Neural progenitor cell (in vitro differentiated cells): ENCODE data around the gene PLEK. TPM values are rescaled to one million over a fixed set of nuclear protein-coding genes. Genes with fewer than 3 reads are reported as not detected.
A peak's percentile ranks its signal among the peaks of the same experiment; 100 is the strongest.

Source experiments
- DNase-seq: peaks from one replicate; pipeline ENCODE4 v3.0.0-alpha.2; 2016; ENCODE audit warnings: low spot score
- H2AFZ ChIP-seq: fragments of 200-600 bp; sonication (generic); replicated peaks from 2 replicates; pipeline ENCODE4 v1.6.1; 2016; ENCODE audit warnings: antibody characterized with exemption
- H3F3A ChIP-seq: fragments of 200-600 bp; sonication (generic); 2 replicates; pipeline ENCODE4 v1.6.1; 2016; ENCODE audit warnings: antibody characterized with exemption, low read depth
- H3K27ac ChIP-seq: fragments of 200-600 bp; sonication (generic); 2 replicates; pipeline ENCODE4 v1.5.1; 2016; ENCODE audit warnings: mild to moderate bottlenecking
- H3K27me3 ChIP-seq: fragments of 200-600 bp; sonication (generic); 2 replicates; pipeline ENCODE4 v1.6.1; 2016; ENCODE audit warnings: mild to moderate bottlenecking, moderate library complexity
- H3K36me3 ChIP-seq: fragments of 200-600 bp; sonication (generic); 2 replicates; pipeline ENCODE4 v1.5.1; 2016
- H3K4me1 ChIP-seq: fragments of 200-600 bp; sonication (generic); 2 replicates; pipeline ENCODE4 v1.6.1; 2016; ENCODE audit warnings: mixed run types
- H3K4me2 ChIP-seq: fragments of 200-600 bp; sonication (generic); 2 replicates; pipeline ENCODE4 v1.6.1; 2016
- H3K4me3 ChIP-seq: fragments of 200-600 bp; sonication (generic); 2 replicates; pipeline ENCODE4 v1.5.1; 2016
- H3K79me2 ChIP-seq: fragments of 200-600 bp; sonication (generic); 2 replicates; pipeline ENCODE4 v1.6.1; 2016; ENCODE audit warnings: low read depth
- H3K9ac ChIP-seq: fragments of 200-600 bp; sonication (generic); 2 replicates; pipeline ENCODE4 v1.6.1; 2016
- H3K9me3 ChIP-seq: fragments of 200-600 bp; sonication (generic); 2 replicates; pipeline ENCODE4 v1.5.1; 2016; ENCODE audit warnings: low read depth
- H4K20me1 ChIP-seq: fragments of 200-600 bp; sonication (generic); 2 replicates; pipeline ENCODE4 v1.6.1; 2016; ENCODE audit warnings: low read depth
- H3K27ac Mint-ChIP-seq: 3 replicates; pipeline ENCODE4 v1.8.0; 2021; ENCODE audit warnings: mixed read lengths
- H3K27me3 Mint-ChIP-seq: 2 replicates; pipeline ENCODE4 v1.8.0; 2022; ENCODE audit warnings: low read depth, mild to moderate bottlenecking, inconsistent platforms, moderate library complexity, mixed read lengths; ENCODE audit not compliant: insufficient read depth
- H3K36me3 Mint-ChIP-seq: 3 replicates; pipeline ENCODE4 v1.8.0; 2021; ENCODE audit warnings: mixed read lengths
- H3K4me1 Mint-ChIP-seq: 3 replicates; pipeline ENCODE4 v1.8.0; 2021; ENCODE audit warnings: mixed read lengths
- H3K4me3 Mint-ChIP-seq: 3 replicates; pipeline ENCODE4 v1.8.0; 2021; ENCODE audit warnings: mild to moderate bottlenecking, moderate library complexity, mixed read lengths
- H3K9me3 Mint-ChIP-seq: 3 replicates; pipeline ENCODE4 v1.8.0; 2020; ENCODE audit warnings: mixed read lengths
- EZH2 ChIP-seq: fragments of 200-600 bp; sonication (generic); IDR thresholded peaks from 2 replicates; pipeline ENCODE4 v1.6.1; 2017; ENCODE audit warnings: antibody characterized with exemption, mild to moderate bottlenecking, moderate library complexity
- EZH2phosphoT487 ChIP-seq: fragments of 200-600 bp; sonication (generic); IDR thresholded peaks from 2 replicates; pipeline ENCODE4 v1.6.1; 2017; ENCODE audit warnings: antibody characterized with exemption
- total RNA-seq: library from RNA; depleted of rRNA; stranded (reverse); fragments of >200 nt; gene quantifications from 2 replicates; pipeline ENCODE4 v1.2.3, GENCODE V29; 2015; ENCODE audit warnings: low replicate concordance
- TF ChIP-seq, protein P1 (sequence below): fragments of 200-600 bp; sonication (generic); IDR thresholded peaks from 2 replicates; pipeline ENCODE4 v1.5.1; 2017; ENCODE audit warnings: antibody characterized with exemption, mild to moderate bottlenecking

The PLEK gene
- total RNA-seq, 1 donor from 2014 or later: not detected

DNA sequence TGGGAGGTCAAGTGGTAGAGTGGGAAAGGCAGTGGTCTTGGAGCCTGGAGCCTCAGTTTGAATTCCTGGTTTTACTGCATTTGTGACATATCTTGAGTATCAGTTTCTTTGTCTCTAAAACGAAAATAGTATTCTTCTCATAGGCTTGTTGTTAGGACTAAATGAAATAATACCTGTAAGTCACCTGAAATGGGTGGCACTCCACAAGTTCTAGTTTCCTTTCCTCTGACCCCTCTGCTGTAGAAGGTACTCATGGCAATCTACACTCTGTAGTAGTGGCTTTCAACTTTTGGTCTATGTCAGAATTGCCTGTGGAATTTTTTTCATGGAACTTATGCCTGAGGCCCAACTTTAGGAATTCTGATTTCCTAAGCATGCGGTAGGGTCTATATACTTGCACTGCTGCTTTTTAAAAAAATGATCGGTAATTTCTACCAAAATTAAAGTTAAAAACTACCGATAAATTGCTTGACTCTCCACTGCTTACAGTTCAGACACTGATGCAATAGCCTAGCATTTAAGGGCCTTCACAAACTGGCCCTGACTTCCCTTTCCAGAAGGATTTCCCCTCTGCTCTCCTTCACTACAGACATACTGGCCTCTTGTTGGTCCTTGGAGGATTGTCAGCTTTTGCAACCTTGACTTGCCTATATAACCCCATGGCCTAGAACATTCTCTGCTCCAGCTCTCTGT, 47.2 kb downstream of the PLEK start:
- no peak overlapping the region for H3K4me3 Mint-ChIP-seq

DNA sequence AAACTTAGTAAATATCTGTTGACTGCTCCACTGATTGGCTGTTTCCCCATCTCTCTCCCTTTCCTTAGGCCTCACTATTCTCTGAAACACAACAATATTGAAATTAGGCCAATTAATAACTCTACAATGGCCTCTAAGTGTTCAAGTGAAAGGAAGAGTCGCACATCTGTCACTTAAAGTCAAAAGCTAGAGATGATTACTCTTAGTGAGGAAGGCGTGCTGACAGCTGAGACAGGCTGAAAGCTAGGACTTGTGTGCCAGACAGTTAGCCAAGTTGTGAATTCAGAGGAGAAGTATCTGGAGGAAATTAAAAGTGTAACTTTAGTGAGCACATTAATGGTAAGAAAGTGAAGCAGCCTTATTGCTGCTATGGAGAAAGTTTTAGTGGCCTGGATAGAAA, 48.4 kb downstream of the PLEK start:
- no peak overlapping the region for H3K27ac Mint-ChIP-seq
- no peak overlapping the region for H3K4me2 ChIP-seq
- H3K9me3 Mint-ChIP-seq: no peaks in the 10 kb centered on the region
- H3K4me3 Mint-ChIP-seq: no peak overlapping the region
- H3K4me1 ChIP-seq: peaks cover 6% of the 10 kb centered on the region
- H3F3A ChIP-seq: no peaks in the 10 kb centered on the region
- H3K27ac ChIP-seq: no peak overlapping the region
- H3K9me3 ChIP-seq: no peaks in the 10 kb centered on the region
- no peaks in the 10 kb centered on the region for H3K27me3 ChIP-seq
- no peak overlapping the region for H3K9ac ChIP-seq
- no peak overlapping the region for H3K4me3 ChIP-seq
- no peak overlapping the region for H2AFZ ChIP-seq
- no peak for DNase-seq
- no peaks in the 10 kb centered on the region for H3K36me3 ChIP-seq
- H3K4me1 Mint-ChIP-seq: peaks cover 16% of the 10 kb centered on the region
- no peak for TF ChIP-seq EZH2phosphoT487
- TF ChIP-seq, protein P1, sequence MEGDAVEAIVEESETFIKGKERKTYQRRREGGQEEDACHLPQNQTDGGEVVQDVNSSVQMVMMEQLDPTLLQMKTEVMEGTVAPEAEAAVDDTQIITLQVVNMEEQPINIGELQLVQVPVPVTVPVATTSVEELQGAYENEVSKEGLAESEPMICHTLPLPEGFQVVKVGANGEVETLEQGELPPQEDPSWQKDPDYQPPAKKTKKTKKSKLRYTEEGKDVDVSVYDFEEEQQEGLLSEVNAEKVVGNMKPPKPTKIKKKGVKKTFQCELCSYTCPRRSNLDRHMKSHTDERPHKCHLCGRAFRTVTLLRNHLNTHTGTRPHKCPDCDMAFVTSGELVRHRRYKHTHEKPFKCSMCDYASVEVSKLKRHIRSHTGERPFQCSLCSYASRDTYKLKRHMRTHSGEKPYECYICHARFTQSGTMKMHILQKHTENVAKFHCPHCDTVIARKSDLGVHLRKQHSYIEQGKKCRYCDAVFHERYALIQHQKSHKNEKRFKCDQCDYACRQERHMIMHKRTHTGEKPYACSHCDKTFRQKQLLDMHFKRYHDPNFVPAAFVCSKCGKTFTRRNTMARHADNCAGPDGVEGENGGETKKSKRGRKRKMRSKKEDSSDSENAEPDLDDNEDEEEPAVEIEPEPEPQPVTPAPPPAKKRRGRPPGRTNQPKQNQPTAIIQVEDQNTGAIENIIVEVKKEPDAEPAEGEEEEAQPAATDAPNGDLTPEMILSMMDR: no peak
- no peak for TF ChIP-seq EZH2
- H3K27me3 Mint-ChIP-seq: peaks cover 2% of the 10 kb centered on the region
- H4K20me1 ChIP-seq: no peaks in the 10 kb centered on the region
- H3K36me3 Mint-ChIP-seq: no peaks in the 10 kb centered on the region
- no peaks in the 10 kb centered on the region for H3K79me2 ChIP-seq

More for the DNA sequence above, 47.2 kb downstream of the PLEK start:
- Histone ChIP-seq H4K20me1 (no peaks in the 10 kb centered on the region), H3K36me3 (no peaks in the 10 kb centered on the region), H3K4me3 (no peak overlapping the region), H2AFZ (no peak overlapping the region), H3K9me3 (no peaks in the 10 kb centered on the region), H3K4me2 (no peak overlapping the region), H3K79me2 (no peaks in the 10 kb centered on the region), H3K4me1 (no peaks in the 10 kb centered on the region), H3F3A (no peaks in the 10 kb centered on the region), H3K27me3 (no peaks in the 10 kb centered on the region), H3K9ac (no peak overlapping the region), H3K27ac (no peak overlapping the region)
- H3K27me3 Mint-ChIP-seq: no peaks in the 10 kb centered on the region
- TF ChIP-seq, protein P1: no peak
- TF ChIP-seq EZH2phosphoT487 (no peak), EZH2 (no peak)
- H3K4me1 Mint-ChIP-seq: peaks cover 11% of the 10 kb centered on the region
- no peaks in the 10 kb centered on the region for H3K36me3 Mint-ChIP-seq
- no peaks in the 10 kb centered on the region for H3K9me3 Mint-ChIP-seq
- H3K27ac Mint-ChIP-seq: no peak overlapping the region
- no peak for DNase-seq

DNA sequence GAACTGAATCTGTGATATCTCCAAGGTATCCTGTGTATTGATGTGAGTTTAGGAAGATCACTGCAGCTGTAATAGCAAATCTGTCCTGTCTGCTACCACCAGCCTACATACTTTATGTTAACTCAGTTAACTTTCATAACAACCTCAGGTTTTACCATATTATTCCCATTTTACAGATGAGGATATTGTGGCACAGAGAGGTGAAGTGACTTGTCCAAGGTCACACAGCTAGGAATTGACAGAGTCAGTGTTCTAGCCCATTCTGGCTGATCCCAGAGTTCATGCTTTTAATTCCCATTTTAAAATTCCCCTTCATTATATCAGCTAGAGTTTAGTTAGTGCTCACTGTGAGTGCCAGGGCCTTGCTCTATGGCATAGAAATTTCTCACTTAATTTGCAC, 49.4 kb downstream of the PLEK start:
- Histone ChIP-seq H3K27ac (no peak overlapping the region), H3K27me3 (no peaks in the 10 kb centered on the region)
- peaks cover 16% of the 10 kb centered on the region for H3K4me1 Mint-ChIP-seq

More for the DNA sequence above, 49.4 kb downstream of the PLEK start:
- no peaks in the 10 kb centered on the region for H3K36me3 ChIP-seq
- peaks cover 2% of the 10 kb centered on the region for H3K27me3 Mint-ChIP-seq
- DNase-seq: no peak
- H3K4me3 ChIP-seq: no peak overlapping the region
- H3K27ac Mint-ChIP-seq: peak overlapping the region; percentile 55
- H3K9me3 ChIP-seq: no peaks in the 10 kb centered on the region
- no peak overlapping the region for H2AFZ ChIP-seq
- H4K20me1 ChIP-seq: no peaks in the 10 kb centered on the region
- no peaks in the 10 kb centered on the region for H3F3A ChIP-seq
- no peak overlapping the region for H3K4me2 ChIP-seq
- no peaks in the 10 kb centered on the region for H3K79me2 ChIP-seq
- H3K9ac ChIP-seq: no peak overlapping the region
- no peak overlapping the region for H3K4me3 Mint-ChIP-seq
- no peak for TF ChIP-seq EZH2phosphoT487
- TF ChIP-seq, protein P1: no peak
- no peak for TF ChIP-seq EZH2
- no peaks in the 10 kb centered on the region for H3K36me3 Mint-ChIP-seq
- peaks cover 12% of the 10 kb centered on the region for H3K4me1 ChIP-seq
- H3K9me3 Mint-ChIP-seq: no peaks in the 10 kb centered on the region
